Lower lobe of right lung (tissue), 2 donors: ENCODE data around the gene MACROD2. TPM values are rescaled to one million over a fixed set of nuclear protein-coding genes. Genes with fewer than 3 reads are reported as not detected.

Source experiments
- ATAC-seq, 2 donors: fragments of 200-7000 bp; cut with Tn5 transposase; one replicate each; pipeline ENCODE4 v1.9.1; 2020 to 2022; ENCODE audit warnings: mild to moderate bottlenecking in 2 of 2, moderate library complexity in 2 of 2
- DNase-seq: peaks from one replicate; pipeline ENCODE4 v3.0.0-alpha.2; 2020
- H3K27ac ChIP-seq: fragments of 200-600 bp; one replicate; pipeline ENCODE4 v1.8.0; 2022
- H3K27me3 ChIP-seq: fragments of 200-600 bp; one replicate; pipeline ENCODE4 v1.8.0; 2022; ENCODE audit warnings: low read depth
- H3K36me3 ChIP-seq: fragments of 200-600 bp; one replicate; pipeline ENCODE4 v1.8.0; 2022; ENCODE audit warnings: mild to moderate bottlenecking
- H3K4me1 ChIP-seq: fragments of 200-600 bp; one replicate; pipeline ENCODE4 v1.8.0; 2022
- H3K4me3 ChIP-seq: fragments of 200-600 bp; one replicate; pipeline ENCODE4 v1.8.0; 2022; ENCODE audit warnings: mild to moderate bottlenecking
- H3K9me3 ChIP-seq: fragments of 200-600 bp; one replicate; pipeline ENCODE4 v1.8.0; 2022
- CTCF ChIP-seq: fragments of 200-600 bp; IDR thresholded peaks from one replicate; pipeline ENCODE4 v1.8.0; 2022; ENCODE audit warnings: antibody characterized with exemption, mild to moderate bottlenecking
- intact Hi-C: fragments of 100-400 bp; cut with DNase I; formaldehyde crosslinking; loops from one replicate; pipeline ENCODE4 v1.11.0; 2022
- total RNA-seq: library from RNA; stranded (reverse); fragmentation: NEBNext Ultra II Directional; extraction: Animal tissue kit (Norgen Biotek cat#: 25700); gene quantifications from one replicate; pipeline ENCODE4 v1.2.1, GENCODE V29; 2021
- donor health status: DM: no; HTN: yes; CAD: no; lungs with severe emphysema.

MACROD2 gene
- total RNA-seq, 1 donor from 2014 or later = 73.0 TPM

GRCh38 chr20:15396900-15397299 is 1401.6 kb downstream of the MACROD2 start:
- DNase-seq = no peak
- Histone ChIP-seq H3K9me3 (no peaks in the 10 kb centered on the region), H3K27me3 (no peaks in the 10 kb centered on the region), H3K4me1 (no peaks in the 10 kb centered on the region), H3K36me3 (no peaks in the 10 kb centered on the region), H3K4me3 (no peak overlapping the region), H3K27ac (no peak overlapping the region)
- TF ChIP-seq CTCF = no peak
- no peak for ATAC-seq
- intact Hi-C loops = no loop called here

- Histone ChIP-seq H3K27me3 (no peaks in the 10 kb centered on the region), H3K36me3 (no peaks in the 10 kb centered on the region), H3K4me3 (no peak overlapping the region), H3K4me1 (no peaks in the 10 kb centered on the region), H3K9me3 (no peaks in the 10 kb centered on the region), H3K27ac (no peak overlapping the region)
- TF ChIP-seq CTCF = no peak
- ATAC-seq (no peak), DNase-seq (no peak)
- intact Hi-C loops = no loop called here
Measured at GRCh38 chr20:15399781-15400180, 1404.5 kb downstream of the MACROD2 start.

GRCh38 chr20:15406072-15406471 is 1410.8 kb downstream of the MACROD2 start:
- Histone ChIP-seq H3K9me3 (no peaks in the 10 kb centered on the region), H3K27me3 (no peaks in the 10 kb centered on the region), H3K36me3 (no peaks in the 10 kb centered on the region), H3K4me3 (no peak overlapping the region), H3K4me1 (no peaks in the 10 kb centered on the region), H3K27ac (no peak overlapping the region)
- no peak for DNase-seq
- ATAC-seq = no peak
- TF ChIP-seq CTCF = no peak
- intact Hi-C loops = no loop called here

- H3K4me3 ChIP-seq = no peak overlapping the region
- DNase-seq (no peak), ATAC-seq (no peak)
- intact Hi-C loops = no loop called here
- H3K36me3 ChIP-seq = no peaks in the 10 kb centered on the region
- no peaks in the 10 kb centered on the region for H3K27me3 ChIP-seq
- no peak for TF ChIP-seq CTCF
- H3K4me1 ChIP-seq = no peaks in the 10 kb centered on the region
- no peak overlapping the region for H3K27ac ChIP-seq
- no peaks in the 10 kb centered on the region for H3K9me3 ChIP-seq
Measured at GRCh38 chr20:15411781-15412180, 1416.5 kb downstream of the MACROD2 start.

- H3K9me3 ChIP-seq = no peaks in the 10 kb centered on the region
- H3K4me1 ChIP-seq = no peaks in the 10 kb centered on the region
- no peak for ATAC-seq
- TF ChIP-seq CTCF = no peak
- no peaks in the 10 kb centered on the region for H3K27me3 ChIP-seq
- DNase-seq = no peak
- intact Hi-C loops = no loop called here
- no peak overlapping the region for H3K4me3 ChIP-seq
- no peak overlapping the region for H3K27ac ChIP-seq
- H3K36me3 ChIP-seq = no peaks in the 10 kb centered on the region
Measured at GRCh38 chr20:15415908-15416307, 1420.6 kb downstream of the MACROD2 start.

- Histone ChIP-seq H3K27ac (no peak overlapping the region), H3K4me3 (no peak overlapping the region), H3K9me3 (no peaks in the 10 kb centered on the region), H3K27me3 (no peaks in the 10 kb centered on the region), H3K36me3 (no peaks in the 10 kb centered on the region), H3K4me1 (no peaks in the 10 kb centered on the region)
- no peak for TF ChIP-seq CTCF
- DNase-seq (no peak), ATAC-seq (no peak)
- intact Hi-C loops = no loop called here
Measured at GRCh38 chr20:15419856-15420255, 1424.5 kb downstream of the MACROD2 start.
